DOHH2 (cell line): ENCODE measurements around the gene TTLL8.

Experiments used
- H3F3A ChIP-seq: fragments of 200-600 bp; sonication (generic), shearing (Covaris generic); 2 replicates; pipeline ENCODE4 v1.6.0; 2016; ENCODE audit warnings: antibody characterized with exemption, mild to moderate bottlenecking; ENCODE audit not compliant: control insufficient read depth, insufficient read depth
- H3K27ac ChIP-seq: fragments of 200-600 bp; sonication (generic); 2 replicates; pipeline ENCODE4 v1.5.1; 2014; ENCODE audit warnings: low read depth, mild to moderate bottlenecking, low read length, moderate library complexity
- H3K27me3 ChIP-seq: fragments of 200-600 bp; sonication (generic); 2 replicates; pipeline ENCODE4 v1.6.1; 2014; ENCODE audit warnings: mild to moderate bottlenecking, low read length, mixed read lengths; ENCODE audit not compliant: control insufficient read depth
- H3K36me3 ChIP-seq: fragments of 200-600 bp; sonication (generic); 2 replicates; pipeline ENCODE4 v1.6.1; 2014; ENCODE audit warnings: mild to moderate bottlenecking, low read length, moderate library complexity, mixed read lengths; ENCODE audit not compliant: control insufficient read depth
- H3K4me1 ChIP-seq: fragments of 200-600 bp; sonication (generic); 2 replicates; pipeline ENCODE4 v1.6.1; 2014; ENCODE audit warnings: mild to moderate bottlenecking, low read length, mixed read lengths; ENCODE audit not compliant: control insufficient read depth
- H3K4me2 ChIP-seq: fragments of 200-600 bp; sonication (generic); 2 replicates; pipeline ENCODE4 v1.6.0; 2014; ENCODE audit warnings: mild to moderate bottlenecking, low read length, moderate library complexity
- H3K4me3 ChIP-seq: fragments of 200-600 bp; sonication (generic); 2 replicates; pipeline ENCODE4 v1.5.1; 2014; ENCODE audit warnings: mild to moderate bottlenecking, low read length, mixed read lengths
- H3K79me2 ChIP-seq: fragments of 200-600 bp; sonication (generic); 2 replicates; pipeline ENCODE4 v1.6.1; 2014; ENCODE audit warnings: mild to moderate bottlenecking, low read length, mixed read lengths; ENCODE audit not compliant: control insufficient read depth
- H3K9me2 ChIP-seq: fragments of 200-600 bp; sonication (generic); replicated peaks from 2 replicates; pipeline ENCODE4 v1.6.1; 2014; ENCODE audit warnings: mild to moderate bottlenecking, low read length, mixed read lengths; ENCODE audit not compliant: control insufficient read depth
- H3K9me3 ChIP-seq: fragments of 200-600 bp; sonication (generic); 2 replicates; pipeline ENCODE4 v1.6.1; 2014; ENCODE audit warnings: antibody characterized with exemption, low read length, mixed read lengths; ENCODE audit not compliant: control insufficient read depth, insufficient read depth
- H4K20me1 ChIP-seq: fragments of 200-600 bp; sonication (generic); 2 replicates; pipeline ENCODE4 v1.6.0; 2014; ENCODE audit warnings: low read depth, mild to moderate bottlenecking, antibody characterized with exemption, low read length, moderate library complexity; ENCODE audit not compliant: control insufficient read depth, insufficient read depth
- EZH2phosphoT487 ChIP-seq: fragments of 200-600 bp; sonication (generic); IDR thresholded peaks from 2 replicates; pipeline ENCODE4 v1.6.1; 2017; ENCODE audit warnings: borderline replicate concordance, mild to moderate bottlenecking, antibody characterized with exemption, low read length, moderate library complexity, mixed read lengths
- TF ChIP-seq, protein P1 (sequence below): fragments of 200-600 bp; sonication (generic); IDR thresholded peaks from one replicate; pipeline ENCODE4 v1.5.1; 2014; ENCODE audit warnings: antibody characterized with exemption, mild to moderate bottlenecking, low read depth, low read length; ENCODE audit not compliant: poor library complexity, severe bottlenecking

The TTLL8 gene

DNA sequence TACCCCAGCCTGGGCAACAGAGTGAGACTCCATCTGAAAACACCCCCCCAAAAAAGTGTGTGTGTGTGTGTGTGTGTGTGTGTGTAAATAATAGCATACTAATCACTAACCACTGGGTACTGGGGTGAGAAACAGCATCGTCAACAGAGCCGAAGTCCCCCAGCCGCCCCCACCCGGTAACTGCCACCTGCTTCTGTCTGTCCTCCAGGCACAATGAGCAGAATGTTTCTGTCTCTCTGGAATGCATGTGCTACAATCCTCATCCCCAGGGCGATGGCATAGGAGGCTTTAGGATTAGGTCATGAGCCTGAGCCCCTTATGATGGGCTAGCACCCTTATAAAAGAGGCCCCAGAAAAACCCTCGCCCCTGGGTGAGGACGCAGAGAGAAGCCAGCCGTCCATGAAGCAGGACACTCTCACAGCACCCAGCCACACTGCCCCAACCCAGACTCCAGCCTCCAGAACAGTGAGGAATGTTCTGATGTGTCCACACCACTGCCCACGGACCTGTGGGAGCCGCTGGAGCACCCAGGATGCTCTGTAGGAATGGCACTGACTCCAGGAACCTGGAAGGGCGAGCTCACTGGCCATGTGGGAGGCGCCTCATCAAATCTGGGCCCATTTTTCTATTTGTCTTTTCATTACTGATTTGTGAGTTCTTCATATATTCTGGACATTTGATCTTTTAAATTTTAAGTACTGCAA, 9.9 kb downstream of the TTLL8 start:
- TF ChIP-seq, protein P1, sequence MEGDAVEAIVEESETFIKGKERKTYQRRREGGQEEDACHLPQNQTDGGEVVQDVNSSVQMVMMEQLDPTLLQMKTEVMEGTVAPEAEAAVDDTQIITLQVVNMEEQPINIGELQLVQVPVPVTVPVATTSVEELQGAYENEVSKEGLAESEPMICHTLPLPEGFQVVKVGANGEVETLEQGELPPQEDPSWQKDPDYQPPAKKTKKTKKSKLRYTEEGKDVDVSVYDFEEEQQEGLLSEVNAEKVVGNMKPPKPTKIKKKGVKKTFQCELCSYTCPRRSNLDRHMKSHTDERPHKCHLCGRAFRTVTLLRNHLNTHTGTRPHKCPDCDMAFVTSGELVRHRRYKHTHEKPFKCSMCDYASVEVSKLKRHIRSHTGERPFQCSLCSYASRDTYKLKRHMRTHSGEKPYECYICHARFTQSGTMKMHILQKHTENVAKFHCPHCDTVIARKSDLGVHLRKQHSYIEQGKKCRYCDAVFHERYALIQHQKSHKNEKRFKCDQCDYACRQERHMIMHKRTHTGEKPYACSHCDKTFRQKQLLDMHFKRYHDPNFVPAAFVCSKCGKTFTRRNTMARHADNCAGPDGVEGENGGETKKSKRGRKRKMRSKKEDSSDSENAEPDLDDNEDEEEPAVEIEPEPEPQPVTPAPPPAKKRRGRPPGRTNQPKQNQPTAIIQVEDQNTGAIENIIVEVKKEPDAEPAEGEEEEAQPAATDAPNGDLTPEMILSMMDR: no peak
- TF ChIP-seq EZH2phosphoT487: no peak
- H3K27me3 ChIP-seq: peaks cover 2% of the 10 kb centered on the region; the same call in 1 of the 2 replicates

DNA sequence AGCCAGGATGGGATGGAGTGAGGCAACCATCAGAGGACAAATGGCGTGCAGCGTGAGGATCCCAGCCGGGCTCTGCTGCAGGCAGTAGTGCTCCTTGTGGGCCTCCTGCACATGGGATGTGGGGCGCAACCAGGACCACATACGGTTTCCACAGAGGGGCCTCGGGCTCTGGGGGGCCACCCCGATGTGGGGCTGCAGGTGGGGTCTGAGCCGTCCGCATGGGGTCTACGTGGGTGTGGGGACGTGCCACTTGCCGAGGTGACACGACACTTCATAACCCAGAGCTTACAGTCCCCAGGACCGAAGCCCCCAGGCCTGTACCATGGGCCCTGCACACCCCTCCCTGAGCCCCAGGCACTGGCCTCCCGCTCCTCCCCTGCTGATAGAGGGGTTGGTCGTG, 10.8 kb downstream of the TTLL8 start:
- Histone ChIP-seq H3K79me2 (no peaks in the 10 kb centered on the region), H3K9me3 (peaks cover 3% of the 10 kb centered on the region; the same call in 1 of the 2 replicates), H3K4me1 (no peaks in the 10 kb centered on the region), H3K27ac (no peak overlapping the region), H3K27me3 (peaks cover 2% of the 10 kb centered on the region; the same call in 1 of the 2 replicates), H4K20me1 (no peaks in the 10 kb centered on the region), H3K4me3 (no peak overlapping the region), H3K9me2 (no peaks in the 10 kb centered on the region), H3K36me3 (no peaks in the 10 kb centered on the region), H3K4me2 (no peak overlapping the region), H3F3A (0 out of 2 replicates have a peak, but pooled peaks cover 2% of the 10 kb centered on the region)
- TF ChIP-seq, protein P1: no peak
- no peak for TF ChIP-seq EZH2phosphoT487

More for the DNA sequence above, 9.9 kb downstream of the TTLL8 start:
- Histone ChIP-seq H3K79me2 (no peaks in the 10 kb centered on the region), H3K27ac (no peak overlapping the region), H3K4me1 (no peaks in the 10 kb centered on the region), H3K4me3 (no peak overlapping the region), H3K4me2 (no peak overlapping the region), H3K36me3 (no peaks in the 10 kb centered on the region), H3K9me3 (peaks cover 12% of the 10 kb centered on the region), H4K20me1 (no peaks in the 10 kb centered on the region), H3K9me2 (no peaks in the 10 kb centered on the region), H3F3A (peaks cover 7% of the 10 kb centered on the region; the same call in 1 of the 2 replicates)

DNA sequence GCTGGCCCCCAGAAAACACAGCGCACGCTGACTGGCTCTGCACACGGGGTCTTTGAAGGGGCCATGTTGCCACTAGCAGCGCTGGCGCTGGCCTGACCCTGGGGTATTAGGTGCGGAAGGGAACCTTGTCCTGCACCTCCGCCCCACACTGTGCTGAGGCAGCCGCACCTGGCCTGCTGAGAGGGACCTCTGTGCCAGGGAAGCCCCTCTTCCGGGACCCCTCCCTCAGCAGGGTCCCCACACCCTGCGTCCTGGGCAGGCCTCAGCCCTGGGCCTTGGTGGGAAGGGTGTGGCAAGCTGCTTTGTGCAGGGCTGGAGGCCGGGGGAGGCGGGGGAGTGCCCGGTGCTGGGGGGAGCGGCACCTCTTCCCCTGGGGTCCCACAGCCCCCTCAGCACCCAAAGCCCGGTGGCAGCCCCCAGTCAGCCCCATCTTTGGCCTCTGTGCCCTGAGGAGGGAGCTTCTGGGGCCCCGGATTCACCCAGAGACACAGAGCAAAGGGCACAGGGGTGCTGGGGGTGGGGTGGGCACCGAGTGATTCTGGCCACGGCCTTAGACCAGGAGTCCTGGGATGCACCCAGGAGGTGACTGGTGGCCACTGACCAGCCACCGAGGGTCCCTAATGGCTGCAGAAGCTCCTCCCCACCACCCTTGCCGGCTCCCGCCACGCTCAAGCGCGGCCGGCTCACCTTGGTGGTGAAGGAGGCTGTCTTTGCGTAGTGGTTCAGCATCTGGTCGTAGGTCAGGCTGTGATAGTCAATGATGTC, 11.4 kb downstream of the TTLL8 start:
- Histone ChIP-seq H3K4me2 (no peak overlapping the region), H3K9me3 (no peaks in the 10 kb centered on the region), H4K20me1 (no peaks in the 10 kb centered on the region), H3K27me3 (peaks cover 2% of the 10 kb centered on the region; the same call in 1 of the 2 replicates), H3K4me3 (no peak overlapping the region), H3K27ac (no peak overlapping the region), H3K36me3 (no peaks in the 10 kb centered on the region), H3F3A (no peaks in the 10 kb centered on the region), H3K79me2 (no peaks in the 10 kb centered on the region), H3K9me2 (no peaks in the 10 kb centered on the region), H3K4me1 (no peaks in the 10 kb centered on the region)
- TF ChIP-seq, protein P1: no peak
- no peak for TF ChIP-seq EZH2phosphoT487
